GM19193 (cell line): ENCODE results near the gene FLRT3.

Experiments
- POLR2A ChIP-seq: IDR thresholded peaks from 4 replicates; pipeline ENCODE4 v1.6.1; 2011; ENCODE audit not compliant: insufficient read depth, insufficient read length; ENCODE audit errors: extremely low read depth

The FLRT3 gene

GRCh38 chr20:14337400-14338171 is at the start of gene FLRT3:
TSS of gene FLRT3 (minus strand) at chr20:14337612. CDS start at chr20:14327506, 10,106 bp downstream.
- no peak for TF ChIP-seq POLR2A

GRCh38 chr20:14386726-14387125 is 49.3 kb upstream of the FLRT3 start:
- TF ChIP-seq POLR2A = no peak

- TF ChIP-seq POLR2A = no peak
Measured at GRCh38 chr20:14385176-14385740, 47.8 kb upstream of the FLRT3 start.

GRCh38 chr20:14384416-14385175 is 47.2 kb upstream of the FLRT3 start:
- no peak for TF ChIP-seq POLR2A

GRCh38 chr20:14383335-14383734 is 45.9 kb upstream of the FLRT3 start:
- TF ChIP-seq POLR2A = no peak

- TF ChIP-seq POLR2A = no peak
Measured at GRCh38 chr20:14378326-14378725, 40.9 kb upstream of the FLRT3 start.

- TF ChIP-seq POLR2A = no peak
Measured at GRCh38 chr20:14375416-14375985, 38.1 kb upstream of the FLRT3 start.

- no peak for TF ChIP-seq POLR2A
Measured at GRCh38 chr20:14374196-14374595, 36.8 kb upstream of the FLRT3 start.

- no peak for TF ChIP-seq POLR2A
Measured at GRCh38 chr20:14361509-14362345, 24.3 kb upstream of the FLRT3 start.

GRCh38 chr20:14360416-14360815 is 23.0 kb upstream of the FLRT3 start:
- TF ChIP-seq POLR2A = no peak

GRCh38 chr20:14355791-14356190 is 18.4 kb upstream of the FLRT3 start:
- TF ChIP-seq POLR2A = no peak

- TF ChIP-seq POLR2A = no peak
Measured at GRCh38 chr20:14344746-14345145, 7.3 kb upstream of the FLRT3 start.

GRCh38 chr20:14343491-14344065 is 6.2 kb upstream of the FLRT3 start:
- no peak for TF ChIP-seq POLR2A

GRCh38 chr20:14342918-14343317 is 5.5 kb upstream of the FLRT3 start:
- no peak for TF ChIP-seq POLR2A

GRCh38 chr20:14341801-14342200 is 4.4 kb upstream of the FLRT3 start:
- no peak for TF ChIP-seq POLR2A

GRCh38 chr20:14336686-14337085 is 726 bp downstream of the FLRT3 start:
- no peak for TF ChIP-seq POLR2A
